HL-60 (cell line): ENCODE measurements around the gene NPVF.

Source experiments
- DNase-seq, 2 experiments: peaks; one replicate each; pipeline ENCODE4 v3.0.0-alpha.2; 2010 to 2020; ENCODE audit warnings: low read depth in 1 of 2, low spot score in 1 of 2
- H3K27ac ChIP-seq: fragments of 250-450 bp; sonication (Bioruptor Pico); replicated peaks from 2 replicates; pipeline ENCODE4 v1.5.1; 2020; ENCODE audit warnings: mild to moderate bottlenecking, moderate library complexity
- H3K27me3 ChIP-seq: fragments of 250-450 bp; sonication (Bioruptor Pico); 2 replicates; pipeline ENCODE4 v1.5.1; 2021; ENCODE audit warnings: mild to moderate bottlenecking, moderate library complexity; ENCODE audit not compliant: insufficient read depth, poor library complexity, severe bottlenecking
- H3K4me3 ChIP-seq: replicated peaks from 2 replicates; pipeline ENCODE4 v1.5.1; 2011; ENCODE audit warnings: mild to moderate bottlenecking, control low read depth, low read length; ENCODE audit not compliant: insufficient read depth
- CTCF ChIP-seq: IDR thresholded peaks from one replicate; pipeline ENCODE4 v1.5.1; 2011; ENCODE audit warnings: low read length, control low read depth, inconsistent platforms; ENCODE audit not compliant: insufficient read depth
- GABPA ChIP-seq: IDR thresholded peaks from 2 replicates; pipeline ENCODE4 v1.6.1; 2012; ENCODE audit warnings: low read depth
- POLR2AphosphoS5 ChIP-seq: IDR thresholded peaks from 2 replicates; pipeline ENCODE4 v1.6.1; 2012; ENCODE audit warnings: low read depth
- REST ChIP-seq: IDR thresholded peaks from 2 replicates; pipeline ENCODE4 v1.6.1; 2012; ENCODE audit warnings: low read depth; ENCODE audit not compliant: insufficient replicate concordance
- SPI1 ChIP-seq: IDR thresholded peaks from 2 replicates; pipeline ENCODE4 v1.6.1; 2012; ENCODE audit warnings: low read depth, mild to moderate bottlenecking, borderline replicate concordance

The NPVF gene

GRCh38 chr7:25261545-25262140 lies 33.4 kb upstream of the NPVF start:
- no peak for DNase-seq
- Histone ChIP-seq H3K27ac (peak overlapping the region; percentile 58), H3K27me3 (no peaks in the 10 kb centered on the region), H3K4me3 (no peak overlapping the region)
- TF ChIP-seq SPI1, result no peak
- TF ChIP-seq POLR2AphosphoS5, result no peak
- TF ChIP-seq GABPA, result no peak
- no peak for TF ChIP-seq REST
- TF ChIP-seq CTCF, result no peak

GRCh38 chr7:25260862-25261494 lies 32.7 kb upstream of the NPVF start:
- Histone ChIP-seq H3K27ac (peak overlapping the region; percentile 58), H3K27me3 (no peaks in the 10 kb centered on the region), H3K4me3 (no peak overlapping the region)
- TF ChIP-seq GABPA, result 0 out of 2 replicates have a peak, but pooled peaks have one; percentile 12
- TF ChIP-seq SPI1, result no peak
- DNase-seq, result peak; percentile 23 to 79

GRCh38 chr7:25259487-25260243 lies 31.4 kb upstream of the NPVF start:
- peak; percentile 29 to 79 for DNase-seq
- Histone ChIP-seq H3K27ac (no peak overlapping the region; the same call in 1 of the 2 replicates), H3K27me3 (no peaks in the 10 kb centered on the region), H3K4me3 (no peak overlapping the region)
- no peak for TF ChIP-seq POLR2AphosphoS5
- TF ChIP-seq REST, result no peak
- TF ChIP-seq GABPA, result no peak
- TF ChIP-seq CTCF, result peak; percentile 80
- no peak for TF ChIP-seq SPI1

- no peak for DNase-seq
- H3K4me3 ChIP-seq, result no peak overlapping the region
Measured at GRCh38 chr7:25256333-25256819, 28.1 kb upstream of the NPVF start.

More at GRCh38 chr7:25256333-25256819, 28.1 kb upstream of the NPVF start:
- TF ChIP-seq SPI1, result no peak
- TF ChIP-seq POLR2AphosphoS5, result no peak
- no peak for TF ChIP-seq CTCF
- TF ChIP-seq GABPA, result no peak
- TF ChIP-seq REST, result no peak
- no peak overlapping the region for H3K27ac ChIP-seq
- no peaks in the 10 kb centered on the region for H3K27me3 ChIP-seq
